GM19395 (cell line): ENCODE measurements around the gene TTC21B.

Experiments used
- ATAC-seq: cut with Tn5 transposase; IDR thresholded peaks from one replicate; pipeline ENCODE4 v1.9.1; 2021; ENCODE audit warnings: mild to moderate bottlenecking, moderate library complexity; ENCODE audit not compliant: unreplicated experiment

TTC21B gene

DNA sequence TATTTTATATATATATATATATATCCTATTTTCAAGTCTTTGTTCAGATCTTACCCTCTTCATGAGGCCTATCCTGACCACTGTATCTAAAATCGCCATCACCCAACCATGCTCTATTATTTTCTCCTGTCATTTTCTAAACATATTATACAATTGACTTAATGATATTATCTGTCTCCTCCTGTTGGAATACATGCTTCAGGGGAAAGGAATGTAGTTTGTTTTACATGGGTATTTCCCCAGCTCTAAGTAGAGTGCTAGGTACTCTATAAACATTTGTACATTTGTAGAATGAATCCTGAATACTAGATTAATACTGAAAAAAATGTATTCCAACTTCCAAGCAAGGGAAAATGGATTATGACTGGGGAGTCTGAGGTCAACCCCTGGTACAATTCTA lies 26.2 kb downstream of the TTC21B start:
- no peak for ATAC-seq

DNA sequence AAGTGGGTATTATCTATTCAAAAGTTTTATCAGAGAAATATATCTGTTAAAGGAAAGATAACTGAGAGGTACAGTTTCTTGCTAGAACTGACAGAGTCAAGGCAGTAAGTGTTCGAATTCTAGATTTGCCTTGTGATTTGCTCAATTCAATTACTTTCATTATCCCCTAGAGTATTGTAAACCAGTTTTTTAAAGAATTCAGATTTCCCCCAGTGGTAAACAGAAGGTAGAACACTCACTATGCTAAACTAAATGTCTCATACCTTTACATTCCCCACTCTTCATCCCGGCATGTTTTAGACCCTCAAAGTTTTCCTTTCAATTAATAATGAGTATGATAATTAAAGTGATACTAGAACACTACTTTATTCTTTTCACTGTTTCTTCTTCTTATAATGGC lies 28.6 kb downstream of the TTC21B start:
- ATAC-seq: no peak

DNA sequence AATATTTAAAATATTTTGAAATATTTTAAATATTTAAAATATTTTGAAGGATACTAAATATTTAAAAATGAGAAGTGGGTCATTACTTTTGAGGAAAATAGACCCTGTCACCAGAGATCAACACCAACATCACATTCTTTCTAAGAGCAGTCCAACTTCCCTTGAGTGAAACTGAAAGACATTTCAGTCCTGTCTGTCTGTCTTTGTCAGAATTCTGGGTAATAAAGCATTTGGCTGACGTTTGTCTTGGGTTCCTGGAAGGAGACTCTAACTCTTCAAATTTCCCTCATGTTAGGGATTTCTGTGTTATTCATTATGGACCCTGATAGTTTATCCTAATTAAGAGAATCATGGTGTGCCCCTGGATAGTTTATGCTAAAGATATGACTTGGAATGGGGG lies 32.8 kb downstream of the TTC21B start:
- ATAC-seq: no peak

DNA sequence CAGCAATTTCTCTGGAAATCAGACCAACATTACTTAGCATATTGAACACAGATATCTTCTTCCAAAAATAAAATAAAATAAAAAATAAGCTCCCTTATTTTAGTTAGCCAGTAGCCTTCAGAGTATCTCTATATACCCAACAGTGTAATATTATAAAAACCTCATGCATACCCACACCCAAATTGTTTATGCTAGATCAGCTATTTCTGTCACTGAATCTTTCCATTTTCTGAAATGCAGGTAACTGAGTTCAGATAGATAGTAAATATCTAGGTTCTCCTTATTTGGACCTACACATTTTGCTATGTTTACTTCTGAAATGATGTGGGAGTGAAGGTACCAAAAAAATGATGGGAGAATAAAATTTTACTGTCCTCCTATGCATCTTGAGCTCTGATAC lies 39.9 kb downstream of the TTC21B start:
- no peak for ATAC-seq

DNA sequence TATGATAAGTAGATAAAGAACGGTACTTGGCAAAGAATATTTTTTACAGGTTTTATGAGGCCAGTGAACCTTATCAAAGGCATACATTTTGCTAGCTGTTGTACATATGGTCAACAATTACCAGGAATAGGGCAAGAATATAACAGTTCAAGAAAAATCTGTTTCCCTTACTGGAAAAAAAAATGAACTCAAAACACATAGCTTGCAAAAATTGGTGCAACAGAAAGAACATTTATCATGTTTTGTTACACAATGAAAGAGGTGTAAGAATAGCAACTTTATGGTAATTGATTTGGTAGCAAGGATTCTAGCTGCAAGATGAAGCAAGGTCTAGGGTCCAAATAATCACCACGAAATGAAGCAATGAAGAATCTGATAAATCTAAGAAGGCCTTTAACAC lies 41.6 kb downstream of the TTC21B start:
- no peak for ATAC-seq

DNA sequence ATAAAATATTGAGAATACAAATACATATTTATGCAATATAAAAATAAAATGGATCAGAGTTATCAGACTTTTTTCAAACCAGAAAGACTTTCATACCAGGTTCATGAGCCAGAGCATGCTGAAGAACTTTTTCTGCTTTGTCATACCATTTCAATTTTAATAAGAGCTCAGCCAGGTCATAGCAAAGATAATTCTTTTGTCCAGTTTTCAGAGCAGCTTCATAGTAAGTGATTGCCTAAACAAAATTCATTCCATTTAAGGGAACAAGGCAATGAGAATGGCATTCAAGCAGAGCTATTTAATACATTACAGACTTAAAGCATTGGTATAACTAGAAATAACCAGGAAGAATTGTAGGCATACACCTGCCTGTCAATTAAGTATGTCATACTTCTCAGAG lies 42.3 kb downstream of the TTC21B start:
- ATAC-seq: no peak

DNA sequence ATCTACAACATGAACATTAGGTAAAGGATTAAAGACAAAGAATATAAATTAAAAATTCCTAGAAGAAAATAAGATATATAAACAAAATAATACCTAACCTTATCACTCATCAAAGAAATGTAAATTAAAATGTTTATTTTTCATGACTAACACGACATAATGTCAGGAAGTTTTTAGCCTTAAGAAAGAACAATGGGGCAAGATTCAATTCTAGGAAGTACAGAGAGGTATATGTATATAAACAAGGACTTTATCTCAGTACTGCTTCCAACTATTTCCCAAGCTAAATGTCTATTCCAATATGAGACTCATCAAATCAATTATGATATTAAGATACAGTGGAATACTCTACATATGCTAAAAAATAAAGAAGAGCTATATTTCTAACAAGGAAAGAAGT lies 44.1 kb downstream of the TTC21B start:
- ATAC-seq: no peak

DNA sequence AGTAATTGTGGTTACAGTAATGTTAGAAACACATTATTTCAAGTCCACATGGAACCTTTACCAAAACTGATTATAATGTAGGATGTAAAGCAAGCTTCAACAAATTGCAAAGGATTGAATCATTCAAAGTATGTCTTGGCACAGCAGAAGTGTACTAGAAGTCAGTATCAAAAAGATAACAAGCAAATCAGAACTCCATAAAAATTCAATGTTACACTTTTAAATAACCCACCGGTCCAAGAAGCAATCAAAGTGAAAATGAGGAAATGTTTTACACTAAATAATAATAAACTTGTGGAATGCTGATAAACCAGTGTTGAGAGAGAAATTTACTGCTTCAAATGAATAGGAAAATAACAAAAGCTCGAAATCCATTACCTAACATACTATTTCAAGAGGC lies 47.7 kb downstream of the TTC21B start:
- ATAC-seq: no peak

DNA sequence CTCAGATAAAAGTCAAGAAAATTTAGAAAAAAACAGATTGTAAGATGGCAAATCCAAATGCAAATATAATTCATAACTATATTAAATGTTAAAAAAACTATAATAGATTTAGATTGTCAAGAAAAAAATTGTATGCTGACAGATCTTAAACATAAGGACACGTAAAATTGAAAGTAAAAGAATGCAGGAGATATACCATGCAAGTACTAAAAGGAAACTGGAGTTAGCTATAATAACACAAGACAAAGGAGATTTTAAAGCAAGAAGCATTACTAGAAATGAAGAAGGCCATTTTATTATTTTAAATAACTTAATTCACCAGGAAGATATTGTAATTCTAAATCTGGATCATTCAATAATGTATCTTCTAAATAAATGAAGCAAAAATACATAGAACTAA lies 48.3 kb downstream of the TTC21B start:
- ATAC-seq: peak; percentile 48

DNA sequence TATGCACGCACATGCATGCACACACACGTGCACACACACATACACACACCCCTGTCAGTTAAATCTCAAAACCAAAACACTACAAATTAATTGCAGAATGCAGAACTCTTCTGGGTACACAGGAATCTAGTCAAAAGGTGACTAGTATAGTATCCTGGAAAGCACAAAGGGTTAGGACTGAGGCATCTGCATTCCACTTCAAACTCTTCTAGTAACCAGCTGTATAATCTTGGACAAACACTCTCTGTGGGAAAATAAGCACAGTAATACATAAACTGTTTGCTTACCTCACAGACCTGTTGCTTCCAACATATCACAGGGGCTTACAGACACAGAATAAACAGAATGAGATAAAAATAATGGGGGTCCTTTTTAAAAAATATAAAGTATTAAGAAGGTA lies 49.1 kb downstream of the TTC21B start:
- no peak for ATAC-seq

DNA sequence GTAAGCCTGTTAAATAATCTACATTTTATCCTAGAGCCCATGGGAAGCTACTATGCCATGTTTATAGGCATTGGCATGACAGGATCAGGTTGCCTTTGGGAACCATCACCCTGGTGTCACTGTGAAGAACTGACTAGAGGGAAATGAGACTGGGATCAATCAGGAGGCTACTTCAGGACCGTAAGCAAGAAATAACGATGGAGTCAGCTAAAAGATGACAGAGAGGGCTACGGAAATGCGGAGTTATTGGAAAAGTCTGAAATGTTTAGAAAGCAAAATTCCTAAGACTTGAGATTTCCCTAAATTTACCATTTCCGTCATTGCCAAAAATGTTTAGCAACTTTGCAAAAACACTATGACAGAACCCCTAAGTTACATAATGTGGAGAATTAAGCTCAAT lies 50.2 kb downstream of the TTC21B start:
- no peak for ATAC-seq

DNA sequence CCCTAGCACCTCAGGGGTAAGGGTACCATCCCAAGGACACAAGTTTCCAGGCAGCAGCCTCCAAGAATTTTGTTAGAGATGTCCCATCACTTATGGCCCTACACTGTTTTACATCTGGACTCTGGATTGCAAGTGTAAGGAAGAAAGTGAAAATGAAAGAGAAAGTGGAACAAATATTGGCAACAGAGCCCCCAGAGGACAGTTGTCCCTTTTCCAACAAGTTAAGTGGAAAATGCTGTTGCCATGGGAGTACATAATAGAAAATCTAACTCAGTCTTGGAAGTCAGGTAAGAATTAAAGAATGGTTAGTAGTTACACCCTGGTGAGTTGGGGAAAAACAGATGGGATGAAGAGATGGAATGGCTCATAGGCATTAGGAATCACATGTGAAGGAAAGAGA lies 50.6 kb downstream of the TTC21B start:
- peak; percentile 44 for ATAC-seq

DNA sequence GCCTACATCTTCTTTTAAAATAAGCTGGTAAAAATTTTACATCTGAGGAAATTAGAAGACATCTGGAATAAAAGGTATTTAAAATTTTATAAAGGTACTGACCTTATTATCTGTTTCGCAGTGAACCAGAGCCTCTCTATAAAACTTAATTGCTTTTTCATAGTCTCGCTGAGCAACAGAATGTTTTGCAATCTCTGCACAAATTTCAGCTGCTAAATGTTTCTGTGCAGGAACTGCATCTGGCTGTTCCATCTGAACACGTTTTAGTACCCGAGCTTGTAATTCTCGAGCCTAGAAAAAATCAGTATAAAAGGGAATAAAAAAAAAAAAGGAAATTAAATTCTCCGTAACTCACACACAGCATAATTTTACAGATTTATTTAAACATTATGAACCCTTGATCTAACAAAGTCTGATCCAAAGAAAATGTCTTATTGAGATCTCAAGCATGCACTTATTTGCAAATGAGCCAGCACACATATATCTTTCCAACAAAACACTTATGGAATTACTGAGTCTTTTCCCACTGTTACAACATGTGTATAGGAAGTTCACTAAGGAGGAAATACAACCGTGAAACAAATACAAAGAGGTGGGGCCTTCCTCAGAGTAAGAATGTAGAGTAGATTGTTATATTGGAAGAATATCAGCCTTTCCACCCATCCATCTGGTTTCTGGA lies 51.8 kb downstream of the TTC21B start:
- ATAC-seq: no peak

DNA sequence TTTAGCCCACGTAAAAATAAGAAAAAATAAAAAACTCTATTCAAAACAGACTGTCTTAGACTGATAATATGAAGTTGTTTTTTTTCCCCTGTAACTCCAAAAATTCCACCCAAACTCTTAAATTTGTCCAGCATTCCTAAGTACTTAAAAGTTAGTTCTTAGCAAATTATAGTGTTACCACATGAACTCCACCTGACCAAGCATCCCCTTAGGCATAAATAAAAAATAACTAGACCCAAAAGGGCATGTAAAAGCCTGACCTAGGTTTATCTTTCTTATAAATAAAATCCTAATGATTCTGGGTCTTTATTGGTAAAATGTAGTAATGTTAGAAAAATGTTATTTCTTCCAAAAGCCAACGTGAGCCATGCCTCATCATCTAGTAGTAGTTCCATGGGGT lies 54.3 kb downstream of the TTC21B start:
- no peak for ATAC-seq

DNA sequence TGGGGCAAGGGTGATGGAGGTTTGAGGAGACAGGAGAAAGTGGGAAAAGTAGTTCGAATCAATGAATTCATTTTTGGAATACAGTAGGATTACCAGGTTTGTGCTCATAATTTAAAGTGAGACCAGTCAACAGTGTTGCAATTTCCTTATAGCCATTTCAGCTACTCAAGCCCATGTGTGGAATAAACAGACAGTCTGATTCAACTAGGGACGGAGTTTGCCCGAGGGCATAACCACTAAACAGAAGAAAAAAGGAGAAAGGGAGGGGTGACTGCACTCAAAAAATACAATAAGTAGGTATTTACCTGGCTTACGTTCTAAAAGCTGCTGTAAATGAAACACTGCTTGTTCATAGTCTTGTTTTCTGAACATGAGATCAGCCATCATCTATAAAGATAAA lies 55.2 kb downstream of the TTC21B start:
- ATAC-seq: no peak

DNA sequence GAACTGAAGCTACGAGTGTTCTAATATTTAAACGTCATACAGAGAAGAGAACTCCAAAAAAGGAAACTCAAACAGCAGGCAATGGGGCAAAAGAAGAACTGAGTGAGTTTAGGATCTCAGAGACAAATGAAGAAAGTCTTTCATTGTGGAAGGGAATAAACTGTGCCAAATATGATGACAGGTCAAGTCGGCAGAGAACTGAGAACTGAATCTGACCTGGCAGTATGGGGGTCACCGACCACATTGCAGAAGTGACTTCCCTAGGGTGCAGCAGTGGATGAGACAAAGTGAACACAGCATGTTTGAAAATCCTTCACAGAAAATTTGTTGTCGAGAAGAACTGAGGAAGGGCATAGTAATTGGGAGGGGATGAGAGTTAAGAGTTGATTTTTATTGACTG lies 55.9 kb downstream of the TTC21B start:
- ATAC-seq: peak; percentile 74

DNA sequence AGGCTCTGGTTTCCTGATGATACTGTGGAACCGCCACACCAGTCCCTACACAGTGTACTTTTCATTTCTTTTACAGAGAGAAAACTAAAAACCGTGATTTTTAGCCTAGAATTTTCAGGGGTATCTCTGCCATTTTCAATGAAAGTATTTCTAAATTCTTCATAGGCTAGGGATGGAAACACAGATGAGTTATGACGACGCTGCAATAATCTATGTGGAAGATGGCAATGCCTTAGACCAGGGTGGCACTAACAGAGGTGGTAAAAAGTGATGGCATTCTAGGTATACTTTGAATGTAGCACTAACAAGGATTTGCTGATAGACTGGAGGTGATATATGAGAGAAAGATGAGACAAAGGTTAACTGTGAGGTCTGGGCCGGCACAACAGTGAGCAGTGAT lies 56.5 kb downstream of the TTC21B start:
- no peak for ATAC-seq

DNA sequence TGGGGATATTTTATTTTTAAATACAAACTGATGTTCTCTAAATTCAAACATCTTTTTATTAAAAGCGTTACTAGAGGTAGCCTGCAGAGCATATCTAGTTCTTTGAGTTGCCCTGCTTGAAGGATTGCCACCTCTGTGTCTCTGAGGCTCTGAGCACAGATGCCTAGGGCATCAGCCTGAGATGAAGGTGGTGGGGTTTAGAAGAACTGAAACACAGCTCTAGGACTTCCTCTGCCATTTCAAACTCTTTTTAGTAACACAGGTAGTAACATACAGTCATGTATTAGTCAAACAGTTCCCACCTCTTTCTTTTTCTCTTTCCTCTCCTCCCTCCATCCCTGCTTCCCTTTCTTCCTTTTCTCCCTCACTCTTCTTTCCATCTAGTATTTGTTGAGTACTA lies 57.6 kb downstream of the TTC21B start:
- ATAC-seq: peak; percentile 97

DNA sequence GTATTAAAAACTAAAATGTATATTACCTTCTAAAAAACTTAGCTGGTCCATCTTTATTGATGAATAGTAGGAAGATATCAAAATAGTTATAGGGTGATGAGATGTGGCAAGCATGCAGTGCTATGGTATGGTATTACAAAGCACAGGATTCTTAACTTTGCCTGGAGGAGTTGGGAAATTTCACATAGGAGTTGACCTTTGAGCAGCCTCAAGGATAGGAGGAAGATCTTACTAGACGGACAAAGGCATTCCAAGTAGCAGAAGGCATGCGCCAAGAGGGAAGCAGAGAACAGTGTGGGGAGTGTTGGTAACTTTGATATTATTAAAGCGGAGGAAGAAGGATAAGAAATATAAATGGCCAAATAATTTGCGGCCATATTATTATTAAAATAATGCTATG lies 60.0 kb downstream of the TTC21B start:
- ATAC-seq: no peak

DNA sequence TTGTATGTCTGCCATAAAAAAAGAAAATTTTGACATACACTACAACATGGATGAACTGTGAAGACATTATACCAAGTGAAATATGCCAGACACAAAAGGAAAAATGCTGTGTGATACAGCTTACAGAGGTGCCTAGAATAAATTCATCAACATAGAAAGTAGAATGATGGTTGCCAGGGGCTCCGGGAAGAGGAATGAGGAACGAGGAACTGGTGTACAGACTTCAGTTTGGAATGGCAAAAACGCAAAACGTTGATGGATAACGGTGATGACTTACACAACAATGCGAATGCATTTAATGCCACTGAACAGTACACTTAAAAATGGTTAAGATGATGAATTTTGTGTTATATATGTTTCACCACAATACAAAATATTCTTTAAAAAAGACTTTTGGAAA lies 61.0 kb downstream of the TTC21B start:
- ATAC-seq: no peak

DNA sequence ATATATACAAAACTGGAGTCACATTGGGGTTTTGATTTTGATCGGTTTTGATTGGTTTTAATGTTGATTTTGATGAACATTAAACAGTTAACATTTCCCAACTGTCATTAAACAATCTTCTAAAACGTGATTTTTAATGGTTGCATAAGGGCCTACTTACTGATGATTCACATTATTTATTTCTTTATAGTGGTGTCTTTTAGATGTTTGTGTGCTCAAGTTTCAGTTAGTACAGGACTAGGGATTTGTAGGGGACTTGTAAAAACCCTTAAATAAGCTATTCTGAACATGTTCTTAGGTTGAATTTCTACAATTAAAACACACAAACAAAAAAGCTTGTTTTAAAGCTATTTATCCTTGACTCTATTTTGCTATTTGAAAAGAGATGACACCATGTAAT lies 61.6 kb downstream of the TTC21B start:
- no peak for ATAC-seq

DNA sequence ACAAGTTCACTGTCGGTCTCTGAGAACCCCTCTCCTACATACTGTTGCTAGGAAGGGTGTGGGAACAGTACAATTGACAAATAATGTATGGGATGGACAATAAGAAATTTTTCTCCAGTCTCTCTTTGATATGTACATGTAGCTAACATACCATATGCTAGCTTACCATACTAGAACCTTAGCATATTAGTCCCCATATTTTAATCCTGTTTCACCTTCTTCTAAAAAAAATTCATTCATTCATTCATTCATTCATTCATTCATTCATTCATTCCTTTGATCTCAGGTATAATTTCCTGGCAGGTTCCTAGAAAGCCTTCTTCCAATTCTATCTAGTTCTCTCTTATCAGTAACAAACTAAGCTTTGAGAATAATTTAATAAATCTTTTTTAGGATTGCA lies 62.2 kb downstream of the TTC21B start:
- ATAC-seq: no peak

DNA sequence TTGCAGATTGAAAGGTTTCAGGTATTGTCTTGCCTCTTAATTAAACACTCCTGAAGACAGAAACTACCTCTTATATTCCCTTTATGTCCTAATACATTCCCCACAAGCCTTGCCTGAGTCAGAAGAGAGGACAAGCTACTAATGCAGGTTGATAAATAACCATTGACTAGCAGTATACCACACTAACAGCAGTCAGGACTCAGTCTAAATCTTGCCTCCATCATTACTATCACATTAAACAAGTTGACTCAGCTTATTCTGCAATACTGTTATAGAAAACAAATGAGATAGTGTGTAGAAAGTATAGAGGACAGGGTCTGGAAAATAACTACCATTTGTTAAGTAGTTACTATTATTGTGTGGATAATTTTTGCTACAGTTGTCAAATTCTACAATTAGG lies 63.8 kb downstream of the TTC21B start:
- ATAC-seq: no peak

DNA sequence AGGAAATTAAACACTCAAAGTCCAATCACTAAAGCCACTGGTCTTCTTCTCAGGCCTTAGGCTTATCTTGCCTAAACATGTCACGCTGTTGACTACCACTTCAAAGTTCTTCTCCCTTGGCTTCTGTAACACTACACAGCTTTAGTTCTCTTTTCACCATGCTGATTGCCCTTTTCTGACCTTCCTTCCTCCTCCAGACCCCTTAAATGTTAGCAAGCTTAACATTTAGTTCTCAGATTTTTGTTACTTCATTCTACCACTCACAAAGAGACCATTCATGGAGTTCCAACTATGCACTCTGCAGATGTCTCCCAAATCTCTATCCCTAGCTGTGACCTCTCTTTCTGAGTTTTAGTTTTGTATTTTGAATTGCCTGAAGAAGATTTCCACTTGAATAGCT lies 64.4 kb downstream of the TTC21B start:
- no peak for ATAC-seq
